ENCODE data around the gene SYK. TPM values are rescaled to one million over a fixed set of nuclear protein-coding genes. Genes with fewer than 3 reads are reported as not detected.

The SYK gene
- polyA plus RNA-seq, 1 of the 3 experiments (the other 2 are of a cell fraction) = not detected

DNA sequence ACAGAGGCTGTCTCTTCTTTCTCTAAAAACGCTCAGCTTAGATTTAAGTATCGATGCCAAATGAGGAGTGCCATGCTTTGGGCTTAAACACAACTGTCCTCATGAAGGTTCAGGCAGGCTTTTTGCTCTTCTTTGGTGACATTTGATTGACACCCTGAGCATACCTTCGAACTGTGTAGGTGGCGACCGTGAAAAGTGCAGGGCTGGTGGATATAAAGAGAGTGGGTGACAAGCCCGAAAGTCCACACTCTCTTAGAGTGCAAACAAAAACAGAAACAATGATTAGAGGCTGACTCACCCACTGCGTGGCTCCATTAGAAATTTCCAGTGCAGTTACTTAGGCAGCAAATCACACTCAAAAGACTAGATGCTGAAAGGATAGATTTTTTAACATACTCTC lies 141.7 kb downstream of the SYK start:
- ChIA-PET CTCF (no interaction called here), POLR2A (no interaction called here)
- 50% methylated on average over 7 of the region's 7 CpGs for WGBS (ENCODE audit: low lambda C conversion rate)
- H3K9me3 ChIP-seq = no peaks in the 10 kb centered on the region
- no peak overlapping the region for H3K4me2 ChIP-seq
- H3K27ac ChIP-seq (ENCODE audit: low read depth in 2 of 2, low read length in 1 of 2) = no peak overlapping the region
- H2AFZ ChIP-seq (ENCODE audit: low read depth) = no peak overlapping the region
- TF ChIP-seq RCOR1 (IDR thresholded peaks at IDR 0.05; ENCODE audit: low read length) = no peak
- no peak for TF ChIP-seq USF1 (IDR thresholded peaks at IDR 0.05; ENCODE audit: borderline replicate concordance, low read depth)
- no peak for TF ChIP-seq EZH2phosphoT487 (IDR thresholded peaks at IDR 0.05; ENCODE audit: borderline replicate concordance, low read depth)
- TF ChIP-seq RXRA (IDR thresholded peaks at IDR 0.05; ENCODE audit: borderline replicate concordance, low read depth) = no peak
- TF ChIP-seq ELF1 (IDR thresholded peaks at IDR 0.05) = no peak
- no peak for TF ChIP-seq MXI1 (IDR thresholded peaks at IDR 0.05; ENCODE audit: low read depth, low read length)
- TF ChIP-seq FOSL2 (IDR thresholded peaks at IDR 0.05; ENCODE audit: borderline replicate concordance, low read depth) = no peak
- TF ChIP-seq GABPA (IDR thresholded peaks at IDR 0.05; ENCODE audit: low read depth) = no peak
- no peak for TF ChIP-seq REST (IDR thresholded peaks at IDR 0.05; ENCODE audit: low read depth, low read length)
- TF ChIP-seq TCF12 (IDR thresholded peaks at IDR 0.05) = no peak
- TF ChIP-seq FOXM1 (IDR thresholded peaks at IDR 0.05; ENCODE audit: low read depth) = no peak
- no peak for TF ChIP-seq NRF1 (IDR thresholded peaks at IDR 0.05; ENCODE audit: low read depth, low read length)
- no peak for TF ChIP-seq SIN3A (IDR thresholded peaks at IDR 0.05; ENCODE audit: borderline replicate concordance, low read depth, low read length)
- TF ChIP-seq NFIC (IDR thresholded peaks at IDR 0.05; ENCODE audit: borderline replicate concordance) = no peak
- TF ChIP-seq GATA2 (CRISPR knock-in tag; IDR thresholded peaks at IDR 0.05) = no peak
- TF ChIP-seq SMC3 (IDR thresholded peaks at IDR 0.05; ENCODE audit: low read depth, low read length) = no peak
- TF ChIP-seq, protein P1, sequence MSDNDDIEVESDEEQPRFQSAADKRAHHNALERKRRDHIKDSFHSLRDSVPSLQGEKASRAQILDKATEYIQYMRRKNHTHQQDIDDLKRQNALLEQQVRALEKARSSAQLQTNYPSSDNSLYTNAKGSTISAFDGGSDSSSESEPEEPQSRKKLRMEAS (IDR thresholded peaks at IDR 0.05; ENCODE audit: low read depth) = no peak
- no peak for TF ChIP-seq USF2 (IDR thresholded peaks at IDR 0.05; ENCODE audit: borderline replicate concordance, low read depth, low read length)
- TF ChIP-seq, protein P2, sequence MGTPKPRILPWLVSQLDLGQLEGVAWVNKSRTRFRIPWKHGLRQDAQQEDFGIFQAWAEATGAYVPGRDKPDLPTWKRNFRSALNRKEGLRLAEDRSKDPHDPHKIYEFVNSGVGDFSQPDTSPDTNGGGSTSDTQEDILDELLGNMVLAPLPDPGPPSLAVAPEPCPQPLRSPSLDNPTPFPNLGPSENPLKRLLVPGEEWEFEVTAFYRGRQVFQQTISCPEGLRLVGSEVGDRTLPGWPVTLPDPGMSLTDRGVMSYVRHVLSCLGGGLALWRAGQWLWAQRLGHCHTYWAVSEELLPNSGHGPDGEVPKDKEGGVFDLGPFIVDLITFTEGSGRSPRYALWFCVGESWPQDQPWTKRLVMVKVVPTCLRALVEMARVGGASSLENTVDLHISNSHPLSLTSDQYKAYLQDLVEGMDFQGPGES (IDR thresholded peaks at IDR 0.05; ENCODE audit: low read depth, low read length) = no peak
- no peaks in the 10 kb centered on the region for H4K20me1 ChIP-seq (ENCODE audit: insufficient read depth)
- H3K36me3 ChIP-seq (replicated peaks in 1 of 2; ENCODE audit: control insufficient read depth in 1 of 2, insufficient read depth in 2 of 2, low read length in 1 of 2) = no peaks in the 10 kb centered on the region
- no peak overlapping the region for H3K9ac ChIP-seq
- no peaks in the 10 kb centered on the region; a peak in 1 of 4 replicates for H3K4me1 ChIP-seq (ENCODE audit: control insufficient read depth in 1 of 2, insufficient read depth in 2 of 2, low read depth in 1 of 2, low read length in 1 of 2)
- DNase-seq = no peak
- H3K79me2 ChIP-seq (ENCODE audit: insufficient read depth) = no peaks in the 10 kb centered on the region
- peaks cover 1% of the 10 kb centered on the region; the same call in 1 of the 2 replicates for H3K27me3 ChIP-seq (ENCODE audit: insufficient read depth)
- no peaks in the 10 kb centered on the region for H3F3A ChIP-seq (replicated peaks; ENCODE audit: insufficient read depth)
- no peaks in the 10 kb centered on the region for H3K9me2 ChIP-seq
- H3K4me3 ChIP-seq (ENCODE audit: low read depth in 2 of 2, low read length in 1 of 2) = no peak overlapping the region
